GM21576 (cell line): ENCODE results near the gene CUBN.
A peak's percentile ranks its signal among the peaks of the same experiment; 100 is the strongest.

ENCODE experiments used
- ATAC-seq: cut with Tn5 transposase; IDR thresholded peaks from one replicate; pipeline ENCODE4 v1.9.1; 2021; ENCODE audit warnings: mild to moderate bottlenecking, moderate library complexity; ENCODE audit not compliant: unreplicated experiment

Gene CUBN

GRCh38 chr10:17047908-17048307 is 81.7 kb downstream of the CUBN start:
- no peak for ATAC-seq

- ATAC-seq = no peak
Observed at GRCh38 chr10:17046989-17047388, 82.6 kb downstream of the CUBN start.

- ATAC-seq = no peak
Observed at GRCh38 chr10:17043586-17043985, 86.0 kb downstream of the CUBN start.

GRCh38 chr10:17041626-17042520 is 87.7 kb downstream of the CUBN start:
- no peak for ATAC-seq

GRCh38 chr10:17038627-17039026 is 91.0 kb downstream of the CUBN start:
- ATAC-seq = no peak

- no peak for ATAC-seq
Observed at GRCh38 chr10:17037910-17038309, 91.7 kb downstream of the CUBN start.

DNA sequence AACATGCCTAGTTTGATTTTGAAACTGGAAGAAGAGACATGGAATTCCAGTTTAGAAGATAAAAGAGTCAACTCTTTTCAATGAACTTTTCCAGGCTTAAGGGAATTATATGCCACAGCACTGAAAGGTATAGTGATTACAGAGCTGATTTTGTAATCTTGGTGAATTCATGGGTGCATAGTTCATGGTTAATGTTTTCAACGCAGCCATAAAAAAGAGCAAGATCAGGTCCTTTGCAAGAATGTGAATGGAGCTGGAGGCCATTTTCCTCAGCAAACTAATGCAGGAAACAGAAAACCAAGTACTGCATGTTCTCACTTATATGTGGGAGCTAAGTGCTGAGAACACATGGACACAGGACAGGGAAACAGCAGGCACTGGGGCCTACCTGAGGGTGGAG is 94.2 kb downstream of the CUBN start:
- ATAC-seq = no peak

GRCh38 chr10:17033529-17034260 is 95.9 kb downstream of the CUBN start:
- ATAC-seq = no peak

GRCh38 chr10:17031637-17032635 is 97.7 kb downstream of the CUBN start:
- ATAC-seq = no peak

DNA sequence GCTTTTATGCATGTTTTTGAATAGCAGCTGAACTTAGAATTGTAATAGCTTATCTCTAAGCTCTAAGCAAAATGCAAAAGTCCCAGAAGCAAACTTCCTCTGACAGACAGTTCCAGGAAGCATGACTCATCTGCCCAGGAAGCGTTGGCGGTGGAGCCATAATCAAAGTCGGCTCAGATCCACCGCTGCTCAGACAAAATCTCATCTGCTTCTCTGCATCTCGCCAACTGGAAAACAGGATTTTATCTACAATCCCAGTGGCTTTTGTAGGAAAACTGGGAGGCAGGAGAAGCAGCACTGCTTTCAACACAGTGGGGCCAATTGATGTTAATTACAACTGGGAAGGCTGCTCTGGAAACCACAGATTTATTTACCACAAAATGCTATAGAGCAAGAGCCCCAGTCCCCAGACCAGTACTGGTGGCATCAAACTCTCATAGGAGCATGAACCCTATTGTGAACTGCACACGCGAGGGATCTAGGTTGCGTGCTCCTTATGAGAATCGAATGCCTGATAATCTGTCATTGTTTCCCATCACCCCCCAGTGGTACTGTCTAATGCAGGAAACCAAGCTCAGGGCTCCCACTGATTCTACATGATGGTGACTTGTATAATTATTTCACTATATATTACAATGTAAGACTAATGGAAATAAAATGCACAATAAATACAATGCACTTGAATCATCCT is 99.9 kb downstream of the CUBN start:
- ATAC-seq = peak; percentile 39

- ATAC-seq = no peak
Observed at GRCh38 chr10:17029239-17029580, 100.4 kb downstream of the CUBN start.

DNA sequence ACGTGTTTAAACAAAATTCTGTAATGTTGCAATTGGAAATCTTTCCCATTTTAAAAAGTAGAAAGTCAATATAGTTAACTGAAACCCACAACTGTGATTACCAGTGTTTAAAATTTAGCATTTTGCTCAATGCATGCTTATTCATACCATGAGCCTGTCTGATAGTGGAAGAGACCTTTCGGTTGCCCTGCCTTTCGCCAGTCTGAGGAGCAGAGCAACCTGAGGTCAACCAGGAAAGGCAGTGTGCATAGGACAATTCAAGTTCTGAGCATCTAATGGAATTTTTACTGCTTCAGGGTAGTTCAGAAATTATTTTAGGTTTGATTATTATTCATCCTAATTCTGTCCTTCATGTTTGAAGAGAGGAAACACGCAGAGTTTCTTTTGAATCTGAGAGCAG is 100.8 kb downstream of the CUBN start:
- ATAC-seq = no peak

DNA sequence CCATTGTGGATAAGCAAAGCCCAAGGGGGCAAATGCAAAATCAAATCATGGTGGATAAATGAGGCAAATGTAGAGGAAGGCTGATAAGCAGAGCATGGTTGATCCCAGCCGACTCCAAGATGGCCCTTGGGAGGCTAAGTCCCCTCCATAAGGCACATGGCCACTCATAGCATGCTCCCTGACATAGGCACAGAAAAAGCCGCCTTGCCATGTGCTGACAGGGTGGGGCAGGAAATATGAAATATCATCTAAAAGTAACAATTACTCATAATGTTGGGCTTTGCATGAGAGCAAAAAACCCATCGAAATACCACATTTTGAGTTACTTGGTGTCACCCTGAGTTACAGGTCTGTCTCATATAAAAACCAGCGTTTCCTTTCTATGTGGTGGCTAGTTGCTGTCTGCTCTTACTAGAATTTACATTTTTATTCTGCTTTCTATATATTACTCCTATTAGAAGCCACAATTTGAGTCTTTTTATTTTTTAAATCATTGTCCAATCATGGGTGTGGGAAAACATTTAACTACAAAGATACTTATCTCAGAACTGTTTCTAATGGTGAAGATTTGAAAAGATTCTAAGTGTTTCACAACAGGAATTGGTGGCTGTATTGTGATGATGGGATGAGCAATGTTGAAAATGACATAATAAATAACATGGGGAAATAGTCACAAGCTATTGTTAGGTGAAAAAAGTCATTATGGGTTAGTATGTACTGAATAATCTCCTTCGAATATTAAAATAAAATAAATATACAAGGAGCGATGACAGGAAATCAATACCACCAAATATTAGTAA is 102.7 kb downstream of the CUBN start:
- ATAC-seq = peak; percentile 36

DNA sequence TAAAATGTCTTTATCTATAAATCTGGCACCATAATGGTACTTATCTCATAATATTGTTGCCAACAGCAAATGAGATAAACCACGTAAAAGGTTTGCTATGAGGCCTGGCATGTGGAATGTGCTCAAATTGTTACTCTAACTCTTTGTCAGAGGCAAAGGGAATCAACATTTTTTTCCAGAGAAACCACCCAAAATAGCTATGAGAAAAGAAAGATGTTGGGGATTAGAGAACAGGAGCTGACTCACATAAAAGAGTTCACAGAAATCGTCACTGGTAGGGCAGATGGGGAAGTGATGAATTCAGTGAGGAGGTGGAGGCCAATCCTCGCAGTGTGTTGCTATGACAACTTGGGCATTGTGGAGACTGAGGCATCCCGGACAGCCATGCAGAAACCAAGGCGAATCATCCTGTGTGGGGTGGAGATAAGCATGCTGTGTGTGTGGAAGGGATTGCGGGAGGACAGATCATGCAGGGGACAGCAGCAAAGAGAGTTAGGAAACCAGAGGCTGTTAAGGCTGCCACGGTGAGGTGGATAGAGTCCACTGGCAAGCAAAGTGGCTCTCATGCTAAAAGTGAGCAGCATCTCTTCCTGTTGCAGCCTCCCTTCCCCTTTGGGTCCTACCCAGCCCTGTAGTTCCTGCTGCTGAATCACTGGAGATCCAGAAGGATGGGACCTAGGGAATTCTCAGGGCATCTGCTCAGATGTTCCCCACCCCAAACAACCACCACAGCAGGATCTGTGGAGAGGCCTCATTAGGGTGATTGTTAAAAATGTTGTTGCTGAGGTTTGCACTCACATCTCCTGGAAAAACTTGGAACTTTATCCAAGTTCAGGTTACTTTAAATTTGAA is 103.9 kb downstream of the CUBN start:
- ATAC-seq = no peak

DNA sequence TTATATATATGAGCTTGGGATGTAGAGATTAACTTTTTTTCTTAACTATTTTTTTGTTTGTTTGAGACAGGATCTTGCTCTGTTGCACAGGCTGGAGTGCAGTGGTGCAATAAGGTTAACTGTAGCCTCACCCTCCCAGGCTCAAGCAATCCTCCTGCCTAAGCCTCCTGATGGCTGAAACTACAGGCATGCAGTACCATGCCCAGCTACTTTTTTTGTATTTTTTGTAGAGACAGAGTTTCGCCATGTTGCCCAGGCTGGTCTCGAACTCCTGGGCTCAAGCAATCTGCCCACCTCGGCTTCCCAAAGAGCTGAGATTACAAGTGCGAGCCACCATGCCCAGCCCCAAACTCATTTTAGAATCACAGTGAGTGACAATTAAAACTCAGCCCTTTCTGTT is 105.2 kb downstream of the CUBN start:
- ATAC-seq = no peak

DNA sequence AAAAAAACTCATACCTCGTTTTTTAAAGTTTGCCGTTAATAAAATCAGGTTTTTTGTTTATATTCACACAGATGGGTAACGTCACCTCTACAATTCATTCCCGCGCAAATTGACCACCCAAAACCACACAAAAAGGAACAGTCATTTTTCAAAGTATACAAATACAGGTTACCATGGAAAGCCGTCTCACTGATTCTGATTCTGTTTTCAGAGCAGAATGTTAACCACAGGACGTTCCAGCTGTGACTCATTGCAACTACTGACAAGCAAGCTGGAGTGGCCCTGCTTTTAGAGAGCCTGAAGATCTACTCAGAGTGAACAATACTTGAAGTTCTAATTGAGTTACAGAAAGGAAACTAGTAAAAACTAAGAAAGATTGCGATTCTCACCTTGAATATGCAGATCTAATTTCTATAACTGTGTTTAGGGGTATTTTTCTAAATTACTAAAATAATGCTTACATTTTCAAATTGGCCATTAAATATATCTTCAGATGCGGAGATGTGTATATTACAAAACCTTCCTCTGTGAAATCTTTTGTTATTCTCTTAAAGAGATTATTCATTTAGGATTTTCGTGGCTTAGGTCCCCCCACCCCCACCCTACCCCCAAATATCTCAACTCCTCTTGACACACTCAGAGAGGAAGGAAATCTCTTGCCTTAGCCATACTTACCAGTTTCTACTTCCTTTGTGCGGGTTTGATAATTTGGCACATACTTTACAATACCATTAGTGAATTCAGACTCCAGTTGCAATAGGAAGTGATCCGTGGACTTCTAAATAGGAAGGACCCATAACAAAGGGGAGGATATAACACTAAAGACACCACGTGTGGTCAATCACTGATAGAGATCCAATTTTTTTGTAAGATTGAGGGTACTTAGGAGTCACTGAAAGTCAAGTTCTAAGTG is 106.0 kb downstream of the CUBN start:
- ATAC-seq = peak; percentile 95

DNA sequence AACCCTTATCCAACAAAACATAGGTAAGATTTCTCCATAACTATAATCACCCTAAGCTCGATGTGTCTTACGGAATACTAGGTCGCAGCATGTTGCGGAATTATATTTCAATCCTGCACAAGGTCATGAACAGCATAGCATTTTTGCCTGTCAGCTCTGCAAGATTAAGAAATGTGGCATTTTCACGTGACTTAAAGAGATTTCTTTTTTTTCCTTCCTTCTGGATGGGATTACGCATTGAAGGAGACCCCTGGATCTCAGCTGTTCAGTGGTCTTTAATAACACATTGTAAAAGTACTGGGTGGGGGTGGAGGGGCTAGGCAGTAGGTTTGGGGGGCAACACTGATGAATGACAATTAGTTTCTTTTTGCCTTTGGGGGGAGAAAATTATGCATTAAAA is 106.7 kb downstream of the CUBN start:
- ATAC-seq = no peak

DNA sequence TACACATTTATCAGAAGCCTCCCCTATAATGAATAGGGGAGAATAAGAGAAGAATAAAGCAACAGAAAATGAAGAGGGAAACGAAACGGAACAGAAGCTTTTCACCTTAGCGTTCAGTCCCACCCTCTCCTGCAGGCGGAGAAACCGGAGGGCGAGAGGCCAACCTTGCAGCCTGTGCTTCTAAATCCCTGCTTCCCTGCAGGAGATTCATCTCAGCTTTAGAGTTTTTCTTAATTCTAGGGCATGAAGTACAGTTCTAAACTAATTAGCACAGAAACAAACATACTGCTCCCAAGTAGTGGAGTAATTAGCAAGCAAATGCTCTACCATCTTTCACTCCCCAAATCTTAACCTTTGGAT is 107.2 kb downstream of the CUBN start:
- no peak for ATAC-seq
